ENCODE data around the gene DUS1L. TPM values are rescaled to one million over a fixed set of nuclear protein-coding genes. Genes with fewer than 3 reads are reported as not detected.
"Not testable (repeated sequence)": the region's sequence is repeated elsewhere in the genome, so short reads cannot be mapped to it uniquely, and the experiment has no call there.

DUS1L gene
- total RNA-seq, 4 donors from 2014 or later, result 65.8 to 113 (median 89.8) TPM

GRCh38 chr17:82042649-82043048 lies 23.0 kb downstream of the DUS1L start:
- no peak overlapping the region for H3K4me3 ChIP-seq (ENCODE audit: low read depth, poor library complexity, severe bottlenecking)
- WGBS, 2 donors, result 83 to 92% methylated on average over 5 to 9 of the region's 9 CpGs
- intact Hi-C loops (cut with DNase I; ENCODE audit: low total_unique reads), result no loop called here
- TF ChIP-seq CTCF (IDR thresholded peaks at IDR 0.05) (no peak), POLR2A (IDR thresholded peaks at IDR 0.05) (no peak)
- DNase-seq (ENCODE audit: low spot score in 2 of 2), result no peak

- intact Hi-C loops (cut with DNase I; ENCODE audit: low total_unique reads), result no loop called here
- DNase-seq (ENCODE audit: low spot score in 2 of 2), result no peak
- 79 to 83% methylated on average over 17 of the region's 17 CpGs for WGBS, 2 donors
- no peak overlapping the region for H3K4me3 ChIP-seq (ENCODE audit: low read depth, poor library complexity, severe bottlenecking)
- TF ChIP-seq POLR2A (IDR thresholded peaks at IDR 0.05) (no peak), CTCF (IDR thresholded peaks at IDR 0.05) (no peak)
Observed at GRCh38 chr17:82041144-82041814, 24.3 kb downstream of the DUS1L start.

- no peak overlapping the region for H3K4me3 ChIP-seq (ENCODE audit: low read depth, poor library complexity, severe bottlenecking)
- DNase-seq (ENCODE audit: low spot score in 2 of 2), result no peak
- no peak for TF ChIP-seq CTCF (IDR thresholded peaks at IDR 0.05)
- no peak for TF ChIP-seq POLR2A (IDR thresholded peaks at IDR 0.05)
- intact Hi-C loops (cut with DNase I; ENCODE audit: low total_unique reads), result no loop called here
- WGBS, 2 donors, result 90 to 99% methylated on average over 7 to 8 of the region's 8 CpGs
Observed at GRCh38 chr17:82039695-82040299, 25.8 kb downstream of the DUS1L start.

GRCh38 chr17:82038796-82039409 lies 26.7 kb downstream of the DUS1L start:
- 85% methylated on average over 16 of the region's 16 CpGs for WGBS, 2 donors
- DNase-seq (ENCODE audit: low spot score in 2 of 2); H3K4me3 ChIP-seq (ENCODE audit: low read depth, poor library complexity, severe bottlenecking); intact Hi-C loops (cut with DNase I; ENCODE audit: low total_unique reads): not testable (repeated sequence)

GRCh38 chr17:82037889-82038195 lies 27.8 kb downstream of the DUS1L start:
- intact Hi-C loops (cut with DNase I; ENCODE audit: low total_unique reads), result no loop called here
- WGBS, 2 donors, result 4% methylated on average over 10 of the region's 10 CpGs
- TF ChIP-seq CTCF (IDR thresholded peaks at IDR 0.05) (no peak), POLR2A (IDR thresholded peaks at IDR 0.05) (no peak)
- DNase-seq (ENCODE audit: low spot score in 2 of 2), result no peak
- H3K4me3 ChIP-seq (ENCODE audit: low read depth, poor library complexity, severe bottlenecking), result no peak overlapping the region

GRCh38 chr17:82037092-82037888 lies 28.3 kb downstream of the DUS1L start, which contains the start of gene DCXR:
TSS of gene DCXR (minus strand) at chr17:82037697. CDS start at chr17:82037682, 15 bp downstream.
- 1% methylated on average over 37 to 58 of the region's 92 CpGs for WGBS, 2 donors

More at GRCh38 chr17:82037092-82037888, 28.3 kb downstream of the DUS1L start, which contains the start of gene DCXR:
- H3K4me3 ChIP-seq (ENCODE audit: low read depth, poor library complexity, severe bottlenecking), result peak within 1 kb of the TSS; percentile 34
- peak in 1 of 2 donors; percentile 79 for TF ChIP-seq POLR2A (IDR thresholded peaks at IDR 0.05)
- TF ChIP-seq CTCF (IDR thresholded peaks at IDR 0.05), result peak in 1 of 3 donors; percentile 66
- intact Hi-C loops (cut with DNase I; ENCODE audit: low total_unique reads), result no loop called here
- peak; percentile 98 to 99 for DNase-seq (ENCODE audit: low spot score in 2 of 2)
